H1 (cell line): Measurements from ENCODE around the gene NSG2. TPM values are rescaled to one million over a fixed set of nuclear protein-coding genes. Genes with fewer than 3 reads are reported as not detected.

ENCODE experiments used
- CTCF ChIA-PET: fragments of 300-600 bp; sonication (Branson Sonifier 250); formaldehyde crosslinking; loops from one replicate; lab custom pipeline; 2021; ENCODE audit not compliant: partially characterized antibody; lab: Charles Lee
- POLR2A ChIA-PET: fragments of 300-600 bp; sonication (Branson Sonifier 250); formaldehyde crosslinking; loops from one replicate; lab custom pipeline; 2021; ENCODE audit warnings: inconsistent platforms; ENCODE audit not compliant: partially characterized antibody; lab: Charles Lee
- DNase-seq, 2 experiments: peaks; one replicate each; pipeline versions ENCODE4 v3.0.0 to v3.0.0-alpha.2; 2010 to 2022; ENCODE audit warnings: low spot score in 2 of 2, low read depth in 1 of 2, mixed read lengths in 1 of 2
- FAIRE-seq: peaks from 2 replicates; lab custom pipeline; 2011; peaks lifted over from hg19 to GRCh38; lab: Jason Lieb, UNC
- H2AFZ ChIP-seq: 2 replicates; pipeline ENCODE4 v1.8.1; 2012; ENCODE audit warnings: low read length, inconsistent platforms
- H2AK5ac ChIP-seq: 2 replicates; pipeline ENCODE4 v1.6.1; 2013; ENCODE audit warnings: low read depth, low read length
- H2BK120ac ChIP-seq: replicated peaks from 2 replicates; pipeline ENCODE3; 2013; ENCODE audit warnings: low read depth, low read length, inconsistent platforms
- H2BK12ac ChIP-seq: 2 replicates; pipeline ENCODE4 v1.6.1; 2013; ENCODE audit warnings: low read depth, low read length
- H2BK15ac ChIP-seq: 2 replicates; pipeline ENCODE4 v1.6.1; 2013; ENCODE audit warnings: low read length
- H2BK20ac ChIP-seq: 2 replicates; pipeline ENCODE4 v1.6.1; 2013; ENCODE audit warnings: low read length
- H2BK5ac ChIP-seq: 2 replicates; pipeline ENCODE4 v1.6.1; 2013; ENCODE audit warnings: low read depth, low read length
- H3K14ac ChIP-seq: 2 replicates; pipeline ENCODE4 v1.6.1; 2013; ENCODE audit warnings: inconsistent platforms; ENCODE audit not compliant: insufficient read length
- H3K18ac ChIP-seq: 2 replicates; pipeline ENCODE4 v1.6.1; 2013; ENCODE audit warnings: low read length; ENCODE audit errors: extremely low read depth
- H3K23ac ChIP-seq: 2 replicates; pipeline ENCODE4 v1.6.1; 2013; ENCODE audit warnings: inconsistent platforms; ENCODE audit not compliant: insufficient read length
- H3K23me2 ChIP-seq: 2 replicates; pipeline ENCODE4 v1.6.1; 2013; ENCODE audit warnings: low read depth, low read length
- H3K27ac ChIP-seq: 2 replicates; pipeline ENCODE4 v1.6.1; 2011; ENCODE audit warnings: low read depth, low read length, inconsistent platforms
- H3K27me3 ChIP-seq, 4 experiments: replicated peaks in 1 of 4; 1 replicate in 1 of 4; 2 replicates in 3 of 4; pipeline versions ENCODE4 v1.6.1 to v1.8.1; 2011 to 2013; ENCODE audit warnings: low read length in 3 of 4, mild to moderate bottlenecking in 3 of 4, inconsistent platforms in 2 of 4, mixed read lengths in 2 of 4, moderate library complexity in 1 of 4; ENCODE audit not compliant: control insufficient read depth in 3 of 4, insufficient read depth in 3 of 4; ENCODE audit errors: extremely low read depth in 1 of 4
- H3K36me3 ChIP-seq, 4 experiments: 2 replicates each; pipeline versions ENCODE4 v1.6.1 to v1.8.1; 2011 to 2013; ENCODE audit warnings: mild to moderate bottlenecking in 4 of 4, low read length in 3 of 4, moderate library complexity in 2 of 4, control low read depth in 1 of 4, inconsistent platforms in 1 of 4; ENCODE audit not compliant: insufficient read depth in 4 of 4, control insufficient read depth in 2 of 4
- H3K4ac ChIP-seq: replicated peaks from 2 replicates; pipeline ENCODE3; 2013; ENCODE audit warnings: low read length, low read depth, mixed read lengths, inconsistent platforms; ENCODE audit not compliant: insufficient read length
- H3K4me1 ChIP-seq, 4 experiments: replicated peaks in 1 of 4; 1 replicate in 1 of 4; 2 replicates in 3 of 4; pipeline versions ENCODE4 v1.6.1 to v1.8.1; 2011 to 2013; ENCODE audit warnings: low read length in 3 of 4, inconsistent platforms in 2 of 4, mixed read lengths in 1 of 4; ENCODE audit not compliant: insufficient read depth in 4 of 4, control insufficient read depth in 3 of 4
- H3K4me2 ChIP-seq, 2 experiments: 2 replicates each; pipeline versions ENCODE4 v1.6.1 to v1.8.1; 2011 to 2013; ENCODE audit warnings: low read depth in 2 of 2, low read length in 2 of 2, control low read depth in 1 of 2, inconsistent platforms in 1 of 2, mild to moderate bottlenecking in 1 of 2; ENCODE audit not compliant: insufficient read depth in 1 of 2
- H3K4me3 ChIP-seq, 4 experiments: fragments of 200-600, 300-600 bp in 1 of 4; sonication (generic), shearing (Covaris generic), sonication (Bioruptor Twin) in 1 of 4; 2 replicates each; pipeline versions ENCODE4 v1.5.1 to v1.8.1; 2011 to 2016; ENCODE audit warnings: low read length in 4 of 4, low read depth in 3 of 4, control low read depth in 2 of 4, inconsistent platforms in 2 of 4, mild to moderate bottlenecking in 2 of 4, mixed read lengths in 1 of 4, moderate library complexity in 1 of 4; ENCODE audit not compliant: insufficient read depth in 2 of 4; ENCODE audit errors: extremely low read depth in 1 of 4
- H3K56ac ChIP-seq: replicated peaks from 2 replicates; pipeline ENCODE3; 2013; ENCODE audit warnings: low read depth, mild to moderate bottlenecking, mixed read lengths, low read length, inconsistent platforms; ENCODE audit not compliant: insufficient read length
- H3K79me1 ChIP-seq: 2 replicates; pipeline ENCODE4 v1.6.1; 2013; ENCODE audit warnings: low read depth, low read length, control low read depth
- H3K79me2 ChIP-seq, 2 experiments: 2 replicates each; pipeline versions ENCODE4 v1.6.1 to v1.8.1; 2012 to 2013; ENCODE audit warnings: low read length in 2 of 2, mild to moderate bottlenecking in 2 of 2, inconsistent platforms in 1 of 2; ENCODE audit not compliant: insufficient read depth in 2 of 2, control insufficient read depth in 1 of 2
- H3K9ac ChIP-seq, 4 experiments: replicated peaks in 1 of 4; 1 replicate in 1 of 4; 2 replicates in 3 of 4; pipeline versions ENCODE4 v1.6.1 to v1.8.1; 2011 to 2013; ENCODE audit warnings: low read depth in 3 of 4, low read length in 3 of 4, control low read depth in 2 of 4, mild to moderate bottlenecking in 2 of 4, moderate library complexity in 2 of 4, inconsistent platforms in 1 of 4; ENCODE audit errors: extremely low read depth in 1 of 4
- H3K9me3 ChIP-seq, 2 experiments: 2 replicates each; pipeline versions ENCODE4 v1.6.1 to v1.8.1; 2012 to 2013; ENCODE audit warnings: mild to moderate bottlenecking in 2 of 2, moderate library complexity in 2 of 2, control low read depth in 1 of 2, inconsistent platforms in 1 of 2, low read depth in 1 of 2, low read length in 1 of 2, mixed read lengths in 1 of 2; ENCODE audit not compliant: insufficient read depth in 2 of 2
- H4K20me1 ChIP-seq, 2 experiments: replicated peaks in 1 of 2; 2 replicates each; pipeline versions ENCODE3 to v1.8.1; 2011 to 2013; ENCODE audit warnings: inconsistent platforms in 2 of 2, low read length in 2 of 2, mild to moderate bottlenecking in 1 of 2; ENCODE audit not compliant: insufficient read depth in 2 of 2, control insufficient read depth in 1 of 2
- H4K5ac ChIP-seq: 2 replicates; pipeline ENCODE4 v1.6.1; 2013; ENCODE audit warnings: low read length, low read depth, mixed read lengths, inconsistent platforms; ENCODE audit not compliant: insufficient read length
- H4K8ac ChIP-seq: 2 replicates; pipeline ENCODE4 v1.8.0; 2013; ENCODE audit warnings: mild to moderate bottlenecking, moderate library complexity, low read length, inconsistent platforms; ENCODE audit not compliant: insufficient read depth; ENCODE audit errors: extremely low read depth
- H4K91ac ChIP-seq: replicated peaks from 2 replicates; pipeline ENCODE3; 2013; ENCODE audit warnings: low read length, mixed read lengths, inconsistent platforms; ENCODE audit not compliant: insufficient read length
- HDAC6 ChIP-seq: IDR thresholded peaks from one replicate; pipeline ENCODE4 v1.7.1; 2012; ENCODE audit warnings: low read depth, mild to moderate bottlenecking, inconsistent platforms, low read length, moderate library complexity
- KDM1A ChIP-seq: fragments of 200-600, 300-600 bp; sonication (generic); IDR thresholded peaks from 2 replicates; pipeline ENCODE4 v1.7.1; 2016; ENCODE audit warnings: mild to moderate bottlenecking, low read length, borderline replicate concordance
- NANOG ChIP-seq: IDR thresholded peaks from 2 replicates; pipeline ENCODE4 v1.6.1; 2011; ENCODE audit warnings: low read length, low read depth, mild to moderate bottlenecking, inconsistent platforms; ENCODE audit not compliant: insufficient read depth, poor library complexity, severe bottlenecking
- TEAD4 ChIP-seq: IDR thresholded peaks from 2 replicates; pipeline ENCODE4 v1.6.1; 2012; ENCODE audit warnings: low read depth, low read length, inconsistent platforms, mixed read lengths
- WGBS, 2 experiments: shearing (Covaris generic) in 1 of 2; methylation state at CpG; one replicate each; pipeline versions ENCODE4 v1.1.6 to v1.1.7; 2013 to 2015; ENCODE audit warnings: low lambda C conversion rate in 2 of 2, mixed read lengths in 2 of 2, inconsistent platforms in 1 of 2, low coverage in 1 of 2, missing lambda C conversion rate in 1 of 2; ENCODE audit not compliant: insufficient replicate concordance in 2 of 2, insufficient coverage in 1 of 2, insufficient read length in 1 of 2; ENCODE audit errors: extremely low coverage in 1 of 2, missing lambda C conversion rate in 1 of 2; 5-methylcytosine and 5-hydroxymethylcytosine counted together
- polyA plus RNA-seq, 7 experiments: library from polyadenylated mRNA; depleted of rRNA in 3 of 7; stranded (reverse) in 5 of 7; unstranded in 2 of 7; fragments of >200 nt in 5 of 7; fragments of 200-250 nt in 2 of 7; gene quantifications; 1 replicate in 5 of 7; 2 replicates in 1 of 7; 4 replicates in 1 of 7; pipeline versions ENCODE4 v1.2.1 to v1.2.3, GENCODE V29; 2011 to 2013; ENCODE audit warnings: missing spikeins in 2 of 7, mixed read lengths in 2 of 7
- total RNA-seq: library from RNA; stranded (reverse); fragmentation: NEBNext Ultra II Directional; extraction: Animal tissue kit (Norgen Biotek cat#: 25700); gene quantifications from 2 replicates; pipeline ENCODE4 v1.2.1, GENCODE V29; 2021
- TF ChIP-seq, protein P1 (sequence below): IDR thresholded peaks from 2 replicates; pipeline ENCODE4 v1.6.1; 2012; ENCODE audit warnings: inconsistent platforms

The NSG2 gene
- total and polyA plus RNA-seq, 2 of the 8 experiments (the other 6 are each of a cell fraction or from before 2014, with no cell fraction given): 0.56 to 0.78 TPM

DNA sequence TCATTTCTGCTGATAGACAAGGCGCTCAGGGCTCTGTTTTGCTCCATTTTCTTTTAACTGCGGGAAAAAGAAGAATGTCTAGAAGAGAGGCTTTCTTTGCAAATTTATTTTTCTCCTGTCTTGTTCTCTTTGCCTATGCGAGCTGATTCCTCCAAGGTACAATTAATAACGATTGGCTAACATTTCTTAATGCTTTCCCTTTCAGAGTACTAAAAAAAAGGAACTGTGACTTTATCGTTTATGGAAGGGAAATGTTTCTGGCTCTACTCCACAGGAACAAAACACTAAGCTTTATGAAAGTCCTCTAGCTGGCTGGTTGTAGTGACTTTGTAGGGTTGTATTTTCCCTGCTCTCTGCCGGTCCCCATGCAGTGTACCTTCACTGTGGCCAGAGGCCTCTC is 11.7 kb downstream of the NSG2 start:
- Histone ChIP-seq H4K8ac (no peak overlapping the region), H4K5ac (no peak overlapping the region), H3K4ac (no peak overlapping the region), H4K20me1 (no peaks in the 10 kb centered on the region), H3K4me2 (no peak overlapping the region), H3K79me1 (no peaks in the 10 kb centered on the region), H3K18ac (no peak overlapping the region), H2BK120ac (no peak overlapping the region), H3K14ac (no peak overlapping the region), H3K27ac (no peak overlapping the region), H4K91ac (no peak overlapping the region), H3K36me3 (no peaks in the 10 kb centered on the region), H3K56ac (no peak overlapping the region), H2BK15ac (no peak overlapping the region), H2BK5ac (no peak overlapping the region), H2AFZ (no peak overlapping the region), H2BK20ac (no peak overlapping the region), H3K27me3 (no peaks in the 10 kb centered on the region), H3K23me2 (no peaks in the 10 kb centered on the region), H3K23ac (no peak overlapping the region), H3K4me3 (no peak overlapping the region), H2AK5ac (no peak overlapping the region), H2BK12ac (no peak overlapping the region), H3K9ac (no peak overlapping the region), H3K9me3 (no peaks in the 10 kb centered on the region), H3K79me2 (no peaks in the 10 kb centered on the region), H3K4me1 (no peaks in the 10 kb centered on the region)
- POLR2A ChIA-PET: no interaction called here
- no peak for DNase-seq
- FAIRE-seq: no peak
- TF ChIP-seq TEAD4 (no peak), NANOG (no peak), HDAC6 (no peak), KDM1A (no peak)
- TF ChIP-seq, protein P1, sequence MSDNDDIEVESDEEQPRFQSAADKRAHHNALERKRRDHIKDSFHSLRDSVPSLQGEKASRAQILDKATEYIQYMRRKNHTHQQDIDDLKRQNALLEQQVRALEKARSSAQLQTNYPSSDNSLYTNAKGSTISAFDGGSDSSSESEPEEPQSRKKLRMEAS: no peak
- WGBS, 2 experiments: 79% methylated on average over 6 of the region's 6 CpGs; no CpG with 5 or more reads in 1 of the 2 experiments
- CTCF ChIA-PET: interaction anchor here (1.2 to 7.5 kb wide), 5 partner anchors 10 to 260 kb away, joined by 4 to 45 read pairs (median 10); partner anchors contain the start of gene NSG2
